T follicular helper cell (primary cell): ENCODE data around the gene APBB2.

Source experiments
- DNase-seq: peaks from one replicate; pipeline ENCODE4 v3.0.0-alpha.2; 2020; ENCODE audit warnings: low read depth

Gene APBB2

DNA sequence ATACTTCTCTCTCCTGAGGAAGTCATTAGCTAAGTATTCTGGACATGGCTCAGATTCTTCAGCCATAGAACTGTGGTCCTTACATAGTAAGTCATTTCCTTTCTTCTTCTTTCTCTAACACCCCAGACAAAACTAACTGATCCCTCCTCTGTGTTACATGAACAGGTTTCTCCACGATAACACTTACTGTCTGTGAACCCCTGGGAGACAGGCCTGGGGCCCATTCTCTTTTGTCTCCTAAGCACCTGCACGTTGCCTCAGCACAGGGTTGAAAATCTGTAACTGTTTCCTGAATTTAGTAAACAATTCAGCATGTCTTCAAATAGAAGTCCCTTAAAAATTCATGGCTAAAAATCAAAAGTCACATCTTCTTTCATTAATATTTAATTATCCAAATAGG is 24.7 kb downstream of the APBB2 start:
- no peak for DNase-seq

- DNase-seq: no peak
Measured at GRCh38 chr4:41189076-41189475, 25.3 kb downstream of the APBB2 start.

GRCh38 chr4:41185614-41186592 is 28.4 kb downstream of the APBB2 start:
- DNase-seq: no peak

- no peak for DNase-seq
Measured at GRCh38 chr4:41184009-41184408, 30.3 kb downstream of the APBB2 start.

DNA sequence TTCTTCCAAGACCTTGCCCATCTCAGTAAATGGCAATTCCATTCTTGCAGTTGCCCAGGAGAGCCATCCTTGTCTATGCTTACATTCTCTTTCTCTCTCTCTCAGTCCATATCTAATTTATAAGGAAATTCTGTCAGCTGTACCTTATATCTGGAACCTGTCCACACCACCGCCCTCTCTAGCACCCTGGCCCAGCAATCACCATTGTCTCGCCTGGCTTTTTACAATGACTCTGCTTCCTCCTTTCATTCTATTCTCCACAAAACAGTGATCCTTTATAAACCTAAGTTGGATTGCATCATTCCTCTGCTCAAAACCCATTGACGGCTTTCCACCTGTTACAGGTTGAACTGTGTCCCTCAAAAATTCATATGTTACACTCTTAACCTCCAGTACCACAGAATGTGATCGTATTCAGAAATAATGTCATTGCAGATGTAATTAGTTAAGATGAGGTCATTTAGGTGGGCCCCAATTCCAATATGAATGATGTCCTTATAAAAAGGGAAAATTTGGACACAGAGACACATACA is 31.3 kb downstream of the APBB2 start:
- no peak for DNase-seq

GRCh38 chr4:41181037-41181436 is 33.3 kb downstream of the APBB2 start:
- DNase-seq: no peak

- no peak for DNase-seq
Measured at GRCh38 chr4:41179498-41180195, 34.7 kb downstream of the APBB2 start.

DNA sequence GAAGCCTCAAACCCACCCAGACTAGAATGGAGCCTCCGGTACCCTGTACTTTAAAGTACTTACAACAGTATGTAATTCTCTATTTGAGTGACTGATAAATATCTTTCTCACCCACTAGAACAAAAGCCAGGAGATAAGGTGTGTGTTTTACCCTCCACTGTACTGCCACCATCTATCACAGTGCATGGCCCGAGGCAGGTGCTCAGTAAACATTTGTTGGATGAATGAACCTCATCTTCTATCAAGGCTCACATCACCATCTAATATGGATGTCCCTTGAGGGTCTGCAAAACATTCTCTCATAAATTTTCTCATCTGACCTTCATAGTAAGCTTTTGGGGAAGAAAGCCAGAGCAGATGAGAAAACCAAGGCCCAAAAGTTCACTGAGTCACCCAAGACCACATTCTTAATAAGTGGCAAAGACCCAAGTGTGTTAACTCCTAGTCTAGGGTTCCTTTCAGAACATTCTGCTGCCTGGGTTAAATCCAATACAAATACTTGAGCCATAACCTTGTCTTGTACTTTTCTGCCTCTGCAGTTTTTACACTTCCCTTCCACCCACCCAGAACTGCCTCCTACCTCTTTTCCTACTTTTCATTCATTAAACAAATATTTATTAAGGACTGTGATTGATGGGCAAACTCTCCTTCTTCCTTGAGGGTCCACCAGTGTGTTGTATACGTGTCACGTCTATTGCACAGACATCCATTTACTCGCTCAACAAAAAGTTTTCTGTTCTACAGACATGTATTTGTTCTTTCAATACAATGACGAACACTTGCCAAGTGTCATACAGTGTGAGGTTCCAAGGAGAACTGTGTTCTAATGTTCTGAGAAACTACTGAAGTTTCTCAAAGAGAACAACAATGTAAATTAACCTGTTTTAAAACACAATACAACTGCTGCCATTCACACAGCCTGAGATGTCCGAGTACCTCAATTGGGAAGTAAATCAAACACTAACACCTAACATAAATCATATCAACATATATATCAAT is 35.7 kb downstream of the APBB2 start:
- no peak for DNase-seq

DNA sequence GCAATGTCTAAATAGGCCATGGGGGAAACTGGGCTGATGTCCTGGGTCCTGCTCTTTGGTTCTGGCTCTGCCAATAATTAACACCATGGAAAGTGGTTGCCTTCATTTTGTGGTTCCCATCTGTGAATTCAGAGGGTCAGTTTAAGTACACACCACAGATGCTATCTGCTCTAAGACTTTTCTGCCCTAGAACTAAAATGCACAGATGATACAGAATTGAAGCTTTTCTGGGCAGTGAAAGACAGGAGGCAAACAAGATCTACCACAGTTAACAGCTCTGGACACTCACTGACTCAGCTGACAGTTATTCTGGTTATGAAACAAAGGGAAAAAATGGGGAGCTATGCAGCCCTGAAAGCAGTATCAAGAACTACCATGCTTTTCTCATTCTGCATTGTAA is 37.3 kb downstream of the APBB2 start:
- DNase-seq: no peak

- DNase-seq: no peak
Measured at GRCh38 chr4:41176340-41176739, 38.0 kb downstream of the APBB2 start.

GRCh38 chr4:41175794-41176193 is 38.5 kb downstream of the APBB2 start:
- DNase-seq: no peak

- no peak for DNase-seq
Measured at GRCh38 chr4:41174444-41174843, 39.9 kb downstream of the APBB2 start.

DNA sequence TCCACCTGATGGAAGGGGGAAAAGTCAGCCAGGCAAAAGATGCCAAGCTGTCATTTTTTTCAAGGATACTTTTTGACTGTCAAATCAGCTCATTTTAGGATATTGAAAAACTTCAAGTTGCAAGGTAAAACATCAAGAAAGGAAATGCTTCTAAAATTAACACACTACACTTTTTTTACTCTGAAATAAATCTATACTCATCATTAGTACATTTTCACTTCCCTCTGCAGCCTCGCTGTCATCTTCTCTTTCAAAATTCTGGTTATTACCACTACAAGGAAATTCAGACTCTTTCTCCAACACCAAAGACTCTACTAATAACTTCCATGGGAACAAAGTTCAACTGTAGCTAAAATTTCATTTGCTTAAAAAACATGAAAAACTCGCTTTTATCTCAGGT is 41.6 kb downstream of the APBB2 start:
- DNase-seq: no peak

GRCh38 chr4:41169256-41169800 is 45.0 kb downstream of the APBB2 start:
- DNase-seq: no peak

DNA sequence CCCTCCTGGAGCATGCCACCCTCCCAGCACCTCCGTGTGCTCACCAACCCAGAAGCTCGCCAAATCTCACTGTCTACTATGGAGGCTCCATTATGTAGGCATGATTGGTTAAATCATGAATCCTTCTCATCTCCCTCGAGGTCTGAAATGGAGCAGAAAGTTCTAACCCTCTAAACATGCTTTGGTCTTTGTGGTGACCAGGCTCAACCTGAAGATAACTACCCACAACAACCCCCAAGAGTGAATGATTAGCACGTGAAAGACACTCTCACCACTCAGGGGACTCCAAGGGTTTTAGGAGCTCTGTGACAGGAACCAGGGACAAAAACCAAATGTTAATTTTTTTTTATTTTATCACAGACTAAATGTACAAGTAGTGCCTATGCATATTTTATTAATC is 47.2 kb downstream of the APBB2 start:
- DNase-seq: no peak

- no peak for DNase-seq
Measured at GRCh38 chr4:41164405-41164804, 49.9 kb downstream of the APBB2 start.

GRCh38 chr4:41161355-41161754 is 53.0 kb downstream of the APBB2 start:
- DNase-seq: no peak

DNA sequence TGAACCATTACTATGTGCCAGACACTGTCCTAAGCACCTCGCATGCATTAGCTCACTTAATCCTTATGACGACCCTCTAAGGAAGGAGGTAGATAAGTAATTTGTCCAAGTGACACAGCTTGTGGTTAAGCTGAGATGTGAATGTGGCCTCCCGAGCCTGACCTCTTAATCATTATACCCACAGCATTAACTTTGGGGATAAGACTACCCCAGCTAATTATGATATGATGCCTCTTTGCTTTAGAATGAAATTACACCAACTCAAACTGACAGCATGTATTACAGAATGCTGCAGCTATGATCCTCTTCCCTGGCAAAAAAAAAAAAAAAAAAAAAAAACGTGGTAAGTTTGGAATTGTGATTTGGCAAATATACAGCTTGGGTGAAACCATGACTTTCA is 53.5 kb downstream of the APBB2 start:
- no peak for DNase-seq

- no peak for DNase-seq
Measured at GRCh38 chr4:41160012-41160789, 54.1 kb downstream of the APBB2 start.

DNA sequence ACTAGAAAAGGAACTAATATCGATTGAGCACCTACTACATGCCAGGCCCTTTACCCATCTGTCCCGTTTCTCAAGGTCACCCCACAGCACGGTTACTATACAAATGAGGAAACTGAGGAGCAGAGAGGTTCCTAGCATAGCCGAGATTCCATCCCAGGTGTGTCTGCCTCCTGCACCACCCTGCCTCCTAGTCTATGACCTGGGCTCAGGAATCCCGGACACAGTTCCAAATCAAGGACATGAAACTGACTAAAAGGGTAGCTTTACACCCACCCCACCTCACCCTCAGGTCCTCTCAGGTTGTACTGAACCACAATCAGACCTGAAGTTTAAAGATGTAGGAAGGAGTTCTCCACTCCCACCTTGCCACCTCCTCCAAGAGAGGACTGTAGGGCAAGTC is 55.6 kb downstream of the APBB2 start:
- no peak for DNase-seq

GRCh38 chr4:41158274-41158673 is 56.1 kb downstream of the APBB2 start:
- DNase-seq: no peak
